ENCODE measurements around the gene CPNE5. TPM values are rescaled to one million over a fixed set of nuclear protein-coding genes. Genes with fewer than 3 reads are reported as not detected.

The CPNE5 gene
- total RNA-seq, 4 donors from 2014 or later: 0.23 to 1.1 (median 0.81) TPM; not detected in 1

DNA sequence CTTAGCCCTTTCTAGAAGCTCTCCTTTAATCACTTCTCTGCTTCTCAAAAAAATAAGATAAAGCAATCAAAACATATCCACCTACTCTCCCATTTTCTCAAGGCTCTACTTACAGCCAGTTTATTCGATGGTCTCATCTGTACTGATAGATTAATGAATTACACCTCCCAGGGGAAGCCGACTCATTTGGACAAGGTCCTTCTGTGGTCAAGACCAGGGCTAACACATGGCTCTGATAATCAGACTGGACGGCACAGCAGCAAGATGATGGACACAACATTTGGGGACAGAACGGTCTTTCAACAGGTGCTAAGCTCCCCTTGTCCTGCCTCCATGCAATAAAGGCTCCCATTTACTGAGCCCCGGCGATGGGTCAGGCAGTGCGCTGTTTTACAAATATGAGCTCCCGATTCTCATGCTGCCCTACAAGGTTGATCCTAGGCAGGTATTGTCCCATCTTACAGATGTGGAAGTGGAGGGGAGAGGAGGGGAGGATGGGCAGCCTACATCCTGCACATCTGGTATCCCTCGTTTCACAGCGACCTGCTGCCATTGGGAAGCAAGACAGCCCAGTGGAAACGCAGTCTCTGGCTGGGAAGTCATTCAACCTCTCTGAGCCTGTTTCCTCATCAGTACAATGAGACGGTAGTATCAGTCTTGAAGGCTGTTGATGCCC is 15.7 kb downstream of the CPNE5 start:
- DNase-seq (ENCODE audit: low spot score in 2 of 2): no peak

DNA sequence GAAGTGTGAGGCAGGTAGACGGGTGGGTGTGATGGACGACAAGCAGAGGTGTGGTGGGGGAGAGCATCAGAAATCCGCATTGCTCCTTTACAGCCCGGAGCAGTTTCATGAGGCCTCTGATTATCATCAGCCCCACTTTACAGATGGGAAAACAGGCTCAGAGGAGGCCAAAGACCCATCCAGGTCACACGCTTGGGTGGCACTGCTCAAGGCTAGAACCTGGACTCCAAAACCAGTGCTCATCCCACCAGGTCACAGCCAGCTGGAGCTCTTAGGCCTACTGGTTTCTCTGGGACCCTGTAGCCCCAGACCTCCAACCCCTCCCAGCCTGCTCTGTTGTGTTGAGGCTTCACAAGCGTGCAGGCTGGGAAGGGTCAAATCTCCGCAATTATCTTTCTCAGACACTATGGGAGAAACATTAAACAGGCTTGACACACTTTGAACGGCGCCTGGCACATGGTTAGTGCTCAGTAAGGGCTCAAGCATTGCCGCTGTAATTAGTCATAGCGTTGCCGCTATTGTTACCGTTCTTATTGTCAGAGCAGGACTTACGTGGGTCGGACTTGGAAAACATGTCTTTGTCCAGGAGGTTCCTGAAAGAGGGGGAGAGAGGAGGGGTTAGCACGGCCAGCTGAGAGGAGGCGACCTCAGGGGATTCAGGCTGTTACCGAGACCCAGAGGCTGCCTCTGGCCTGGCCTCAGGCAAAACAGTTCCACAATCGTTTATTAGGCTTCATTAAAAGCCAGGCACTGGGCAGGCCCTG is 16.6 kb downstream of the CPNE5 start:
- WGBS, 2 donors: 83 to 85% methylated on average over 19 of the region's 19 CpGs
- TF ChIP-seq, protein P1, sequence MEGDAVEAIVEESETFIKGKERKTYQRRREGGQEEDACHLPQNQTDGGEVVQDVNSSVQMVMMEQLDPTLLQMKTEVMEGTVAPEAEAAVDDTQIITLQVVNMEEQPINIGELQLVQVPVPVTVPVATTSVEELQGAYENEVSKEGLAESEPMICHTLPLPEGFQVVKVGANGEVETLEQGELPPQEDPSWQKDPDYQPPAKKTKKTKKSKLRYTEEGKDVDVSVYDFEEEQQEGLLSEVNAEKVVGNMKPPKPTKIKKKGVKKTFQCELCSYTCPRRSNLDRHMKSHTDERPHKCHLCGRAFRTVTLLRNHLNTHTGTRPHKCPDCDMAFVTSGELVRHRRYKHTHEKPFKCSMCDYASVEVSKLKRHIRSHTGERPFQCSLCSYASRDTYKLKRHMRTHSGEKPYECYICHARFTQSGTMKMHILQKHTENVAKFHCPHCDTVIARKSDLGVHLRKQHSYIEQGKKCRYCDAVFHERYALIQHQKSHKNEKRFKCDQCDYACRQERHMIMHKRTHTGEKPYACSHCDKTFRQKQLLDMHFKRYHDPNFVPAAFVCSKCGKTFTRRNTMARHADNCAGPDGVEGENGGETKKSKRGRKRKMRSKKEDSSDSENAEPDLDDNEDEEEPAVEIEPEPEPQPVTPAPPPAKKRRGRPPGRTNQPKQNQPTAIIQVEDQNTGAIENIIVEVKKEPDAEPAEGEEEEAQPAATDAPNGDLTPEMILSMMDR (IDR thresholded peaks at IDR 0.05): no peak
- no peak for TF ChIP-seq POLR2A (IDR thresholded peaks at IDR 0.05)
- no peak overlapping the region for H3K4me3 ChIP-seq (ENCODE audit: low read depth, poor library complexity, severe bottlenecking)
- intact Hi-C loops (cut with DNase I; ENCODE audit: low total_unique reads): no loop called here
- no peak for DNase-seq (ENCODE audit: low spot score in 2 of 2)

More for the DNA sequence above, 15.7 kb downstream of the CPNE5 start:
- intact Hi-C loops (cut with DNase I; ENCODE audit: low total_unique reads): no loop called here
- H3K4me3 ChIP-seq (ENCODE audit: low read depth, poor library complexity, severe bottlenecking): no peak overlapping the region
- TF ChIP-seq, protein P1 (IDR thresholded peaks at IDR 0.05): no peak
- no peak for TF ChIP-seq POLR2A (IDR thresholded peaks at IDR 0.05)
- 85 to 86% methylated on average over 12 of the region's 12 CpGs for WGBS, 2 donors

DNA sequence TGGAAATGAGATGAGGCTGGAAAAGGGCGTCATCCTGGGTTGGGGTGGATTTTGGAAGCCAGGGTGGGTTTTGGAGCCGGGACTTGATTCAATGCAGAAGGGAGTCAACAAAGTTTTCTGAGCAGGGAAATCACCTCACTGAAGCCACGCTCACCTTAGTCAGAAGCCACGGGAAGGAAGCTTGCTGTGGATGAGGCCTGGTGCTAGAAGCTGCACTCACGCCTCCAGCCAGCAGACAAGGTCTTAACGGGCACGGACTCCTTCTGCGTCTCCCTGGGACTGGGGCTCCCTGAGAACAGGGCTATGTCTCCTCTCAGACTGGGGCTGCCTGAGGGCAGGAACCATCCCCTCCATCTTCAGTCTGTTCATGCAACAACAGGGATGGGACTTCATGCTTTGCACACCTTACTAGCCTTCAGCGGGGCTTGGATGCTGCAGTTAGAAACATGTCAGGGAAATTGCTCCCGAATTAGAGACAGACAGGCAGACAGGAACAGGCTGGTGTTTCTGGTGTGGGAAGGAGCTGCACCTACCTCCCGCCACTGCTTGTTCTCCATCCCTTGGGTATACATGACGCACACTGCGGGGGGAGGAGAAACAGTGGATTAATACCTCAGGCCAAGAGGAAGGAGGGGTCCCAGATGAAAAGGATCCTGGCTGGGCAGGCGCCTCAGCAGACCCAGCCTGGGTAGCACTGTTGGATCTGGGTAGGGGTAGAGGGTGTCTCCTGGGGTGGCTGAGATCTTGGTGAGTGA is 17.5 kb downstream of the CPNE5 start:
- WGBS, 2 donors: 82 to 84% methylated on average over 14 of the region's 14 CpGs
- no peak for TF ChIP-seq POLR2A (IDR thresholded peaks at IDR 0.05)
- TF ChIP-seq, protein P1 (IDR thresholded peaks at IDR 0.05): no peak
- intact Hi-C loops (cut with DNase I; ENCODE audit: low total_unique reads): no loop called here
- DNase-seq (ENCODE audit: low spot score in 2 of 2): no peak
- H3K4me3 ChIP-seq (ENCODE audit: low read depth, poor library complexity, severe bottlenecking): no peak overlapping the region

DNA sequence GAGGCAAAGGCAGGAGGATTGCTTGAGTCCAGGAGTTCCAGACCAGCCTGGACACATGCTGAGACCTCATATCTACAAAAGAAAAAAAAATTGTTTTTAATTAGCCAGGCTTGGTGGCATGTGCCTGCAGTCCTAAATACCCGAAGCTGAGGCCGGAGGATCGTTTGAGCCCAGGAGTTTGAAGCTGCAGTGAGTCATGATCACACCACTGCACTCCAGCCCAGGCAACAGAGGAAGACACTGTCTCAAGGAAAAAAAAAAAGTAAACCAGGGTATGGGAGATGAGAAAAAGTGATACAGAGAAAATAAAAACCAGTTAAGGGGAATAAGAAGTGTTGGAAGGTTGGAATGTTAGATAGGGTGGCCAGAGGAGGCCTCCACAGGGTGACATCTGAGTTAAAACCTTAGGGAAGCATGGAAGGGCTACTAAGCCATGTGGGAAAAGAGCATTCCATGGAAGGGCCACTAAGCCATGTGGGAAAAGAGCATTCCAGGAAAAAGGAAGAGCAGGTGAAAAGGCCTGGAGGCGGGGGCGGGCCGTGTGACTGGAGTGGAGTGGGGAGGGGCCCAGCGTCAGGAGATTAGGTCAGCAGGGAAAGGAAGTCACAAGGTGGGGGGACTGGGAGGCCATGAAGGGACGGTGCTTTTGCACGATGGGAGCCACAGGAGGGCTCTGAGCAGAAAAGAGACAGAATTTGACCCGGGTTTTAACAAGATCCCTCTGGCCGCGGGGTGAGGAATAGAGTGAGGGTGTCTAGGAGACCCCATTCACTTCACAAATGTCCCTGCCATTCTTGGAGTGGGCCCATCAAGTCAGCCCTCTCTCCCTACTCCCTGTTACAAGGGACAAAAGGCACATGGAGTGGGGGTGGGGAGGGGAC is 18.3 kb downstream of the CPNE5 start:
- no peak overlapping the region for H3K4me3 ChIP-seq (ENCODE audit: low read depth, poor library complexity, severe bottlenecking)
- intact Hi-C loops (cut with DNase I; ENCODE audit: low total_unique reads): no loop called here
- 68 to 71% methylated on average over 12 of the region's 12 CpGs for WGBS, 2 donors
- TF ChIP-seq POLR2A (IDR thresholded peaks at IDR 0.05): no peak
- TF ChIP-seq, protein P1 (IDR thresholded peaks at IDR 0.05): no peak
- DNase-seq (ENCODE audit: low spot score in 2 of 2): no peak

DNA sequence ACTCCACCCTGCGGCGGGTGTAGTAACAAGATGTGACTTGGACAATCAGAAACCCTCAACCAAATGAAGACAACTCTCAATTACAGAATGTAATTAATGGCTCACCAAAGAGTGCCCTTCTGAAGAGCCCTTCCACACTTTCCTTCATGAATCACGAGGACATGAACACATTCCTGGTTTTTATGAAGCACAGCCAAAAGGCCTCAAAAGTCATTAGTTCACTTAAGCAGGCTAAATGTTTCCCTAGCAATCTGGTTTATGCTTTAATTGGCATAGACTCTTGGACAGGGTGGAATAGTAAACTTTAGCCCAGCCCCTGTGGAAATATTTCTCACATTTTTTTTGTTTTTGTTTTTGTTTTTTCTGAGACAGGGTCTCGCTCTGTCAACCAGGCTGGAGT is 20.5 kb downstream of the CPNE5 start:
- 75 to 80% methylated on average over 4 of the region's 4 CpGs for WGBS, 2 donors
- TF ChIP-seq POLR2A (IDR thresholded peaks at IDR 0.05): no peak
- TF ChIP-seq, protein P1 (IDR thresholded peaks at IDR 0.05): no peak
- no peak for DNase-seq (ENCODE audit: low spot score in 2 of 2)
- intact Hi-C loops (cut with DNase I; ENCODE audit: low total_unique reads): no loop called here
- H3K4me3 ChIP-seq (ENCODE audit: low read depth, poor library complexity, severe bottlenecking): no peak overlapping the region
